HCT116 (cell line): ENCODE results near the gene NR1H3. TPM values are rescaled to one million over a fixed set of nuclear protein-coding genes. Genes with fewer than 3 reads are reported as not detected.

Source experiments
- ATAC-seq: fragments of 200-7000 bp; cut with Tn5 transposase; 2 replicates; pipeline ENCODE4 v1.9.1; 2020; ENCODE audit warnings: mild to moderate bottlenecking, moderate library complexity
- BruUV-seq: library from RNA; stranded (reverse); fragments of 400-500 nt; replicated peaks from 2 replicates; lab custom pipeline; 2021; lab: Mats Ljungman, UMichigan
- CTCF ChIA-PET: fragments of 300-600 bp; sonication (Branson Sonifier 250); formaldehyde crosslinking; loops from one replicate; lab custom pipeline; 2021; ENCODE audit warnings: antibody characterized with exemption; lab: Charles Lee
- POLR2A ChIA-PET: fragments of 300-600, 350-600 bp; sonication (Branson Sonifier 250); formaldehyde crosslinking; loops from one replicate; lab custom pipeline; 2021; ENCODE audit warnings: antibody characterized with exemption; lab: Charles Lee
- RAD21 ChIA-PET, 2 experiments: fragments of 300-600 bp; sonication (Branson Sonifier 250); formaldehyde crosslinking; loops; one replicate each; lab custom pipeline; 2023; ENCODE audit warnings: low total read pairs in 2 of 2; ENCODE audit not compliant: uncharacterized antibody in 2 of 2, unreplicated experiment in 2 of 2, low non-redundant PET in 1 of 2; lab: Charles Lee
- DNase-seq: peaks from one replicate; pipeline ENCODE4 v3.0.0-alpha.2; 2010; ENCODE audit warnings: low read depth, low spot score
- H2AFZ ChIP-seq: fragments of 200-600 bp; shearing (Covaris generic), sonication (generic); 2 replicates; pipeline ENCODE4 v1.6.1; 2017; ENCODE audit warnings: low read depth, mixed run types, mixed read lengths, antibody characterized with exemption, low read length; ENCODE audit not compliant: poor library complexity, severe bottlenecking
- H3K27ac ChIP-seq: 2 replicates; pipeline ENCODE4 v1.5.1; 2012; ENCODE audit warnings: low read depth, low read length
- H3K27me3 ChIP-seq: fragments of 200-600 bp; sonication (generic); 2 replicates; pipeline ENCODE4 v1.6.1; 2016; ENCODE audit warnings: mixed run types, low read length, mixed read lengths; ENCODE audit not compliant: insufficient read depth
- H3K36me3 ChIP-seq, 2 experiments: fragments of 200-500 bp in 1 of 2; fragments of 200-600 bp in 1 of 2; sonication (Bioruptor generic) in 1 of 2; sonication (generic) in 1 of 2; 2 replicates each; pipeline versions ENCODE4 v1.5.1 to v1.6.1; 2014 to 2016; ENCODE audit warnings: low read length in 2 of 2, inconsistent platforms in 1 of 2, mixed read lengths in 1 of 2, mixed run types in 1 of 2; ENCODE audit not compliant: insufficient read depth in 2 of 2, control insufficient read depth in 1 of 2
- H3K4me1 ChIP-seq, 2 experiments: fragments of 200-600 bp in 1 of 2; sonication (generic) in 1 of 2; 2 replicates each; pipeline versions ENCODE4 v1.5.1 to v1.6.1; 2012 to 2017; ENCODE audit warnings: low read length in 2 of 2, inconsistent platforms in 1 of 2, mild to moderate bottlenecking in 1 of 2, mixed read lengths in 1 of 2, mixed run types in 1 of 2, moderate library complexity in 1 of 2; ENCODE audit not compliant: insufficient read depth in 2 of 2, control insufficient read depth in 1 of 2
- H3K4me2 ChIP-seq: fragments of 200-600 bp; sonication (generic); 2 replicates; pipeline ENCODE4 v1.6.1; 2017; ENCODE audit warnings: mixed run types, low read length, mixed read lengths
- H3K4me3 ChIP-seq, 2 experiments: fragments of 200-600 bp in 1 of 2; sonication (generic) in 1 of 2; replicated peaks in 1 of 2; 2 replicates each; pipeline ENCODE4 v1.5.1; 2011 to 2016; ENCODE audit warnings: low read length in 2 of 2, control low read depth in 1 of 2, low read depth in 1 of 2, mild to moderate bottlenecking in 1 of 2, mixed read lengths in 1 of 2, mixed run types in 1 of 2
- H3K79me2 ChIP-seq: fragments of 200-600 bp; sonication (generic); 2 replicates; pipeline ENCODE4 v1.6.1; 2017; ENCODE audit warnings: mild to moderate bottlenecking, mixed run types, low read length, moderate library complexity, mixed read lengths; ENCODE audit not compliant: insufficient read depth
- H3K9ac ChIP-seq: fragments of 200-600 bp; sonication (generic); 2 replicates; pipeline ENCODE4 v1.6.1; 2016; ENCODE audit warnings: low read length, mixed read lengths
- H3K9me2 ChIP-seq: fragments of 200-600 bp; sonication (generic), shearing (Covaris generic); 2 replicates; pipeline ENCODE4 v1.6.1; 2017; ENCODE audit warnings: mixed run types, mild to moderate bottlenecking, moderate library complexity; ENCODE audit not compliant: insufficient read depth
- H3K9me3 ChIP-seq, 2 experiments: fragments of 200-500 bp in 1 of 2; fragments of 200-600 bp in 1 of 2; sonication (Bioruptor generic) in 1 of 2; sonication (generic) in 1 of 2; 2 replicates each; pipeline ENCODE4 v1.6.1; 2014 to 2017; ENCODE audit warnings: low read length in 2 of 2, mixed read lengths in 2 of 2, inconsistent platforms in 1 of 2, low read depth in 1 of 2, mild to moderate bottlenecking in 1 of 2, mixed run types in 1 of 2, moderate library complexity in 1 of 2; ENCODE audit not compliant: control insufficient read depth in 1 of 2, insufficient read depth in 1 of 2
- H4K20me1 ChIP-seq: fragments of 200-600 bp; sonication (generic), shearing (Covaris generic); 2 replicates; pipeline ENCODE4 v1.6.1; 2017; ENCODE audit warnings: mixed run types, mild to moderate bottlenecking, moderate library complexity; ENCODE audit not compliant: insufficient read depth
- ATF3 ChIP-seq: IDR thresholded peaks from 2 replicates; pipeline ENCODE4 v1.6.1; 2012
- CBX3 ChIP-seq: IDR thresholded peaks from 2 replicates; pipeline ENCODE4 v1.6.1; 2012; ENCODE audit warnings: low read depth
- CTCF ChIP-seq, 3 experiments: fragments of 200-600 bp in 1 of 3; sonication (generic) in 1 of 3; IDR thresholded peaks in 2 of 3; conservative IDR thresholded peaks in 1 of 3; 2 replicates each; pipeline ENCODE4 v1.5.1; 2012 to 2017; ENCODE audit warnings: low read depth in 2 of 3, low read length in 2 of 3, antibody characterized with exemption in 1 of 3, borderline replicate concordance in 1 of 3, control low read depth in 1 of 3, mild to moderate bottlenecking in 1 of 3, mixed read lengths in 1 of 3, mixed run types in 1 of 3, moderate library complexity in 1 of 3; ENCODE audit not compliant: insufficient read depth in 1 of 3
- EZH2 ChIP-seq: fragments of 200-600 bp; sonication (generic); IDR thresholded peaks from 2 replicates; pipeline ENCODE4 v1.6.1; 2017; ENCODE audit warnings: antibody characterized with exemption, mixed run types
- EZH2phosphoT487 ChIP-seq: fragments of 200-600 bp; IDR thresholded peaks from 2 replicates; pipeline ENCODE4 v1.6.1; 2018; ENCODE audit warnings: antibody characterized with exemption, borderline replicate concordance
- FOSL1 ChIP-seq: IDR thresholded peaks from 2 replicates; pipeline ENCODE4 v1.6.1; 2012; ENCODE audit warnings: low read depth
- MAX ChIP-seq: IDR thresholded peaks from 2 replicates; pipeline ENCODE4 v1.6.1; 2012
- POLR2A ChIP-seq: IDR thresholded peaks from 2 replicates; pipeline ENCODE4 v1.7.0; 2011; ENCODE audit warnings: borderline replicate concordance; ENCODE audit not compliant: insufficient read depth, insufficient read length; ENCODE audit errors: extremely low read depth
- POLR2AphosphoS5 ChIP-seq: IDR thresholded peaks from 2 replicates; pipeline ENCODE4 v1.6.1; 2011; ENCODE audit warnings: mild to moderate bottlenecking, low read depth, low read length, moderate library complexity
- RAD21 ChIP-seq: IDR thresholded peaks from 2 replicates; pipeline ENCODE4 v1.6.1; 2012; ENCODE audit warnings: low read depth, mild to moderate bottlenecking
- REST ChIP-seq: IDR thresholded peaks from 2 replicates; pipeline ENCODE4 v1.6.1; 2012; ENCODE audit warnings: low read depth
- SIN3A ChIP-seq: IDR thresholded peaks from 2 replicates; pipeline ENCODE4 v1.6.1; 2012; ENCODE audit warnings: low read depth
- SP1 ChIP-seq: IDR thresholded peaks from 2 replicates; pipeline ENCODE4 v1.6.1; 2012; ENCODE audit warnings: low read depth
- SRF ChIP-seq: IDR thresholded peaks from 2 replicates; pipeline ENCODE4 v1.6.1; 2012; ENCODE audit warnings: low read depth
- TCF7L2 ChIP-seq: IDR thresholded peaks from 2 replicates; pipeline ENCODE4 v1.7.0; 2011; ENCODE audit warnings: borderline replicate concordance, inconsistent platforms; ENCODE audit not compliant: insufficient read depth, insufficient read length; ENCODE audit errors: extremely low read depth
- YY1 ChIP-seq: IDR thresholded peaks from 2 replicates; pipeline ENCODE4 v1.6.1; 2011; ENCODE audit warnings: low read length, low read depth, moderate library complexity, mild to moderate bottlenecking; ENCODE audit not compliant: insufficient replicate concordance; ENCODE audit errors: extremely low read depth
- ZBTB33 ChIP-seq: IDR thresholded peaks from 2 replicates; pipeline ENCODE4 v1.6.1; 2011; ENCODE audit warnings: mild to moderate bottlenecking, low read length, moderate library complexity; ENCODE audit not compliant: insufficient replicate concordance; ENCODE audit errors: extremely low read depth
- ZFX ChIP-seq: fragments of 450-650 bp; IDR thresholded peaks from 2 replicates; pipeline ENCODE4 v1.6.1; 2017
- ZNF274 ChIP-seq: fragments of 200-500 bp; sonication (Bioruptor generic); IDR thresholded peaks from 2 replicates; pipeline ENCODE4 v1.6.1; 2014; ENCODE audit warnings: mild to moderate bottlenecking, low read depth, low read length, inconsistent platforms
- intact Hi-C: fragments of 100-400 bp; cut with micrococcal nuclease; formaldehyde crosslinking; loops from 2 replicates; pipeline ENCODE4 v1.10.0; 2022
- total RNA-seq: library from RNA; stranded (reverse); gene quantifications from one replicate; pipeline ENCODE4 v1.2.1, GENCODE V29; 2021; ENCODE audit not compliant: unreplicated experiment

NR1H3 gene
- total RNA-seq, 1 experiment from 2014 or later: 23.5 TPM

GRCh38 chr11:47253660-47254059 lies 4.1 kb upstream of the NR1H3 start:
- no peak overlapping the region for H2AFZ ChIP-seq
- POLR2A ChIA-PET: no interaction called here

More at GRCh38 chr11:47253660-47254059, 4.1 kb upstream of the NR1H3 start:
- intact Hi-C loops: loop anchor here (10.0 kb wide), 1 partner anchor 101 kb away; the partner anchor contains the start of gene MYBPC3
- H3K4me2 ChIP-seq: no peak overlapping the region
- no peak for DNase-seq
- peaks cover 20% of the 10 kb centered on the region for H3K79me2 ChIP-seq
- no peaks in the 10 kb centered on the region for H4K20me1 ChIP-seq
- no peak overlapping the region for H3K27ac ChIP-seq
- H3K36me3 ChIP-seq: no peaks in the 10 kb centered on the region
- no TSS peak for BruUV-seq
- H3K9ac ChIP-seq: no peak overlapping the region
- H3K27me3 ChIP-seq: no peaks in the 10 kb centered on the region
- ChIA-PET CTCF (no interaction called here), RAD21 (no interaction called here)
- H3K4me3 ChIP-seq: no peak overlapping the region
- no peaks in the 10 kb centered on the region for H3K9me3 ChIP-seq
- H3K9me2 ChIP-seq: no peaks in the 10 kb centered on the region
- ATAC-seq: no peak
- peaks cover 6 to 12% of the 10 kb centered on the region in 2 experiments; a peak in 3 of 4 replicates for H3K4me1 ChIP-seq
- TF ChIP-seq MAX: no peak
- TF ChIP-seq POLR2AphosphoS5: no peak
- TF ChIP-seq ATF3: no peak
- TF ChIP-seq CTCF (IDR thresholded peaks at IDR 0.05 in 2 of 3, conservative IDR thresholded peaks at IDR 0.05 in 1 of 3; ENCODE audit: borderline replicate concordance in 1 of 3, insufficient read depth in 1 of 3, low read depth in 2 of 3, low read length in 2 of 3): no peak
- TF ChIP-seq ZFX: no peak
- TF ChIP-seq FOSL1: no peak
- TF ChIP-seq SIN3A: no peak
- no peak for TF ChIP-seq EZH2
- TF ChIP-seq EZH2phosphoT487: no peak
- TF ChIP-seq CBX3: no peak
- no peak for TF ChIP-seq SP1
- no peak for TF ChIP-seq SRF
- TF ChIP-seq REST: no peak
- no peak for TF ChIP-seq ZBTB33
- TF ChIP-seq TCF7L2: no peak
- TF ChIP-seq POLR2A: no peak
- TF ChIP-seq YY1: no peak
- no peak for TF ChIP-seq RAD21
- TF ChIP-seq ZNF274: no peak
